Measurements from ENCODE around the gene KRIT1.

DNA sequence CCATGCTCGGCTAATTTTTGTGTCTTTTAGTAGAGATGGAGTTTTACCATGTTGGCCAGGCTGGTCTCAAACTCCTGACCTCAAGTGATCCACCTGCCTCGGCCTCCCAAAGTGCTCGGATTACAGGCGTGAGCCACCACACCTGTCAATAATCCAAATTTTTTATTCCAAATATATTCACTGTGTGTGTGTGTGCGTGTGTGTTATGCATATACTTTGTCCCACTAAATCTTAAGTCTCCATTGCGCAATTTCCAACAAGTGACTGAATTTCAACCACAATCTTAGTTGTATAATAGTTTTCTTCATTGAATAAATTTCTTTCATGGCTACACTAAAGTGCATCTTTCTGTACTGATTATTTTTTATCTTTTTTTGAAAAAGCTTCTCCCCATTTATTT lies 2.7 kb downstream of the KRIT1 start:
- TF ChIP-seq, protein P1, sequence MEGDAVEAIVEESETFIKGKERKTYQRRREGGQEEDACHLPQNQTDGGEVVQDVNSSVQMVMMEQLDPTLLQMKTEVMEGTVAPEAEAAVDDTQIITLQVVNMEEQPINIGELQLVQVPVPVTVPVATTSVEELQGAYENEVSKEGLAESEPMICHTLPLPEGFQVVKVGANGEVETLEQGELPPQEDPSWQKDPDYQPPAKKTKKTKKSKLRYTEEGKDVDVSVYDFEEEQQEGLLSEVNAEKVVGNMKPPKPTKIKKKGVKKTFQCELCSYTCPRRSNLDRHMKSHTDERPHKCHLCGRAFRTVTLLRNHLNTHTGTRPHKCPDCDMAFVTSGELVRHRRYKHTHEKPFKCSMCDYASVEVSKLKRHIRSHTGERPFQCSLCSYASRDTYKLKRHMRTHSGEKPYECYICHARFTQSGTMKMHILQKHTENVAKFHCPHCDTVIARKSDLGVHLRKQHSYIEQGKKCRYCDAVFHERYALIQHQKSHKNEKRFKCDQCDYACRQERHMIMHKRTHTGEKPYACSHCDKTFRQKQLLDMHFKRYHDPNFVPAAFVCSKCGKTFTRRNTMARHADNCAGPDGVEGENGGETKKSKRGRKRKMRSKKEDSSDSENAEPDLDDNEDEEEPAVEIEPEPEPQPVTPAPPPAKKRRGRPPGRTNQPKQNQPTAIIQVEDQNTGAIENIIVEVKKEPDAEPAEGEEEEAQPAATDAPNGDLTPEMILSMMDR (conservative IDR thresholded peaks at IDR 0.05 in 1 of 2, IDR thresholded peaks at IDR 0.05 in 1 of 2; ENCODE audit: low read depth in 1 of 2, low read length in 2 of 2) = no peak
- no peak for TF ChIP-seq EZH2 (IDR thresholded peaks at IDR 0.05; ENCODE audit: low read length, missing control alignments)
